Tibial artery (tissue), 4 donors: ENCODE results near the gene TAS2R60.
"Not testable (repeated sequence)": the region's sequence is repeated elsewhere in the genome, so short reads cannot be mapped to it uniquely, and the experiment has no call there.

Source experiments
- DNase-seq, 2 donors: peaks; one replicate each; pipeline ENCODE4 v3.0.0-alpha.2; 2019
- H3K27ac ChIP-seq, 2 donors: fragments of 200-600 bp; sonication (generic) in 1 of 2; 1 replicate in 1 of 2; 2 replicates in 1 of 2; pipeline ENCODE4 v1.5.1; 2018 to 2019; ENCODE audit warnings: mild to moderate bottlenecking in 1 of 2
- H3K27me3 ChIP-seq, 2 donors: fragments of 200-600 bp; sonication (generic) in 1 of 2; one replicate each; pipeline versions ENCODE4 v1.5.1 to v1.6.0; 2016 to 2019
- H3K36me3 ChIP-seq, 3 donors: fragments of 200-600 bp; sonication (generic) in 2 of 3; one replicate each; pipeline ENCODE4 v1.5.1; 2016 to 2019; ENCODE audit warnings: mild to moderate bottlenecking in 2 of 3
- H3K4me1 ChIP-seq, 4 donors: fragments of 200-600 bp; sonication (generic) in 2 of 4; 1 replicate in 3 of 4; 2 replicates in 1 of 4; pipeline ENCODE4 v1.5.1; 2016 to 2019
- H3K4me3 ChIP-seq, 2 donors: fragments of 200-600 bp; sonication (generic) in 1 of 2; 1 replicate in 1 of 2; 2 replicates in 1 of 2; pipeline ENCODE4 v1.5.1; 2018 to 2019; ENCODE audit warnings: mild to moderate bottlenecking in 2 of 2
- H3K9me3 ChIP-seq, 3 donors: fragments of 200-600 bp; sonication (generic) in 1 of 3; one replicate each; pipeline ENCODE4 v1.5.1; 2016 to 2019
- CTCF ChIP-seq, 2 experiments: fragments of 200-600 bp in 1 of 2; fragments of 450-650 bp in 1 of 2; IDR thresholded peaks; one replicate each; pipeline ENCODE4 v1.5.1; 2017 to 2019; ENCODE audit warnings: antibody characterized with exemption in 2 of 2, mild to moderate bottlenecking in 1 of 2, moderate library complexity in 1 of 2
- intact Hi-C: fragments of 100-400 bp; cut with DNase I; formaldehyde crosslinking; loops from one replicate; pipeline ENCODE4 v1.15.0; 2023; ENCODE audit warnings: low total_unique reads

The TAS2R60 gene

GRCh38 chr7:143401265-143401664, 42.0 kb upstream of the TAS2R60 start:
- H3K9me3 ChIP-seq = no peaks in the 10 kb centered on the region
- intact Hi-C loops = no loop called here
- H3K4me1 ChIP-seq = peaks cover 0 to under 1% (median 0%) of the 10 kb centered on the region in 4 donors
- no peaks in the 10 kb centered on the region for H3K27me3 ChIP-seq
- no peak overlapping the region for H3K27ac ChIP-seq
- H3K4me3 ChIP-seq = no peak overlapping the region
- DNase-seq = no peak
- H3K36me3 ChIP-seq = peaks cover 0 to 41% (median 6%) of the 10 kb centered on the region in 3 donors
- no peak for TF ChIP-seq CTCF (IDR thresholded peaks at IDR 0.05)

- peaks cover 0 to 31% (median 0%) of the 10 kb centered on the region in 3 donors for H3K36me3 ChIP-seq
- H3K9me3 ChIP-seq, H3K4me3 ChIP-seq, intact Hi-C loops, H3K4me1 ChIP-seq, H3K27me3 ChIP-seq, H3K27ac ChIP-seq, DNase-seq: not testable (repeated sequence)
Measured at GRCh38 chr7:143402233-143402632, 41.0 kb upstream of the TAS2R60 start.

DNA sequence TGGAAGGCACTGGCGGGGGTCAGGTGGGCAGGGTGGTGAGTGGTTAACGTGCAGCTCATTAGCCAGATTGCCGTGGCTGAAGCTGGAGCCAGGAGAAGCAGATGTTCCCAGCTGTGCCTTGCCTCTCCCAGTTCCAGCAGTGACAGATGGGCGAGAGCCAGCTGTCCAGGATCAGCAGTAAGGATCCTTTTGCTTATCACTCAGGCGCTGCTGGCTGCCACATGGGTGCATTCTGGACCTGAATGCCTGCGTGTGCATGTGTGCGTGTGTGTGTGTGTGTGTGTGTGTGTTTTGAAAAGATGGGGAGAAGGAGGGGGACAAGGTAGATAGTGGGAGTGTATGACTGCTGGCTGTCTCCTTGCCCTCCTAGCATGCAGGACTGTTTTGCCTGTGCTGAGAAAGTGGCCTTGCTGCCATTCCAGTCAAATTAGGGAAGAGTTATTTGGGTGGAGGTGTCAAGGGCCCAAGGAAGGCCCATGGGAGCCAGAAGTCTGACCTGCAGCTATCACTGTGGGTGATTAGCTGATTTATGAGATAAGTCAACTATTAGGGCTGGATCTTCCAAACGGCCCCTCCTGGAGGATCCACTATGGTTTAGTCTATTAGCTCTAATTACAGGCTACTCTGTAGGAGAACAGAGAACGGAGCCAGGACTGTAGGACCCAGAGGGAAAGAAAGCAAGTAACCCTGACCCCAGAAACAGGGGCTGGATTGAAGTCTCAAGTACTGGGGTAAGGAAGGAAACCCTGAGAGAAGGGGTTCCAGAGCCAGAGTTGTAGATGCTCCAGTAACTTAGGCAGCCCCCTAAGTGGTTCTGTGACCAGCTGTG, 37.9 kb upstream of the TAS2R60 start:
- H3K4me1 ChIP-seq = peaks cover 0 to 18% (median 14%) of the 10 kb centered on the region in 4 donors
- intact Hi-C loops = no loop called here
- no peak for DNase-seq
- TF ChIP-seq CTCF (IDR thresholded peaks at IDR 0.05) = no peak
- H3K9me3 ChIP-seq = no peaks in the 10 kb centered on the region
- peaks cover 0 to 5% (median 0%) of the 10 kb centered on the region in 3 donors for H3K36me3 ChIP-seq
- H3K27me3 ChIP-seq = no peaks in the 10 kb centered on the region
- no peak overlapping the region for H3K27ac ChIP-seq
- no peak overlapping the region for H3K4me3 ChIP-seq

- Histone ChIP-seq H3K36me3 (peaks cover 0 to 5% (median 0%) of the 10 kb centered on the region in 3 donors), H3K27ac (no peak overlapping the region), H3K9me3 (no peaks in the 10 kb centered on the region), H3K4me3 (no peak overlapping the region), H3K27me3 (no peaks in the 10 kb centered on the region), H3K4me1 (peaks cover 0 to 24% (median 16%) of the 10 kb centered on the region in 4 donors)
- TF ChIP-seq CTCF (IDR thresholded peaks at IDR 0.05) = no peak
- intact Hi-C loops = no loop called here
- DNase-seq = no peak
Measured at GRCh38 chr7:143406002-143406357, 37.3 kb upstream of the TAS2R60 start.

GRCh38 chr7:143407287-143408251, 35.7 kb upstream of the TAS2R60 start:
- H3K27me3 ChIP-seq = no peaks in the 10 kb centered on the region
- H3K9me3 ChIP-seq = no peaks in the 10 kb centered on the region
- no peak overlapping the region for H3K4me3 ChIP-seq
- H3K27ac ChIP-seq = no peak overlapping the region
- H3K4me1 ChIP-seq = peaks cover 0 to 37% (median 18%) of the 10 kb centered on the region in 4 donors
- intact Hi-C loops = no loop called here
- no peak for DNase-seq
- no peaks in the 10 kb centered on the region for H3K36me3 ChIP-seq
- no peak for TF ChIP-seq CTCF (IDR thresholded peaks at IDR 0.05)
